ENCODE results near the gene CFAP141.

Gene CFAP141

GRCh38 chr1:154176337-154176736 lies 29.8 kb downstream of the CFAP141 start:
- DNase-seq (ENCODE audit: low read depth, low spot score), result no peak
- peak overlapping the region; percentile 40 for H3K27ac ChIP-seq

GRCh38 chr1:154174654-154175053 lies 31.5 kb downstream of the CFAP141 start:
- no peak for DNase-seq (ENCODE audit: low read depth, low spot score)
- no peak overlapping the region for H3K27ac ChIP-seq

- peak overlapping the region; percentile 65 for H3K27ac ChIP-seq
Measured at GRCh38 chr1:154171880-154172279, 34.3 kb downstream of the CFAP141 start.

GRCh38 chr1:154171223-154171583 lies 34.9 kb downstream of the CFAP141 start:
- peak overlapping the region; percentile 65 for H3K27ac ChIP-seq
- no peak for DNase-seq (ENCODE audit: low read depth, low spot score)

More at GRCh38 chr1:154171880-154172279, 34.3 kb downstream of the CFAP141 start:
- DNase-seq (ENCODE audit: low read depth, low spot score), result no peak

- peak; percentile 24 for DNase-seq (ENCODE audit: low read depth, low spot score)
- peak overlapping the region; percentile 65 for H3K27ac ChIP-seq
Measured at GRCh38 chr1:154170547-154171222, 35.4 kb downstream of the CFAP141 start.

GRCh38 chr1:154167461-154167860 lies 38.7 kb downstream of the CFAP141 start:
- H3K27ac ChIP-seq, result no peak overlapping the region
- no peak for DNase-seq (ENCODE audit: low read depth, low spot score)

GRCh38 chr1:154166207-154166606 lies 39.9 kb downstream of the CFAP141 start:
- no peak for DNase-seq (ENCODE audit: low read depth, low spot score)
- no peak overlapping the region for H3K27ac ChIP-seq

GRCh38 chr1:154159554-154159953 lies 46.6 kb downstream of the CFAP141 start:
- no peak for DNase-seq (ENCODE audit: low read depth, low spot score)
- no peak overlapping the region for H3K27ac ChIP-seq

GRCh38 chr1:154158307-154159125 lies 47.6 kb downstream of the CFAP141 start:
- peak overlapping the region; percentile 38 for H3K27ac ChIP-seq
- no peak for DNase-seq (ENCODE audit: low read depth, low spot score)

GRCh38 chr1:154157520-154158306 lies 48.4 kb downstream of the CFAP141 start:
- DNase-seq (ENCODE audit: low read depth, low spot score), result no peak
- H3K27ac ChIP-seq, result peak overlapping the region; percentile 38

GRCh38 chr1:154155251-154155650 lies 50.9 kb downstream of the CFAP141 start:
- no peak for DNase-seq (ENCODE audit: low read depth, low spot score)
- peak overlapping the region; percentile 16 for H3K27ac ChIP-seq

GRCh38 chr1:154154534-154155191 lies 51.5 kb downstream of the CFAP141 start, which contains the start of gene NUP210L:
Gene NUP210L, minus strand, starts transcription at chr1:154155073.
- peak within 1 kb of the TSS; percentile 38 for H3K27ac ChIP-seq
- DNase-seq (ENCODE audit: low read depth, low spot score), result no peak

- no peak for DNase-seq (ENCODE audit: low read depth, low spot score)
- peak overlapping the region; percentile 38 for H3K27ac ChIP-seq
Measured at GRCh38 chr1:154154053-154154452, 52.1 kb downstream of the CFAP141 start.

- no peak for DNase-seq (ENCODE audit: low read depth, low spot score)
- no peak overlapping the region for H3K27ac ChIP-seq
Measured at GRCh38 chr1:154151311-154151710, 54.8 kb downstream of the CFAP141 start.

All from epithelial cell of prostate (primary cell).